MM.1S (cell line): ENCODE measurements around the gene KRTAP20-1.

Experiments
- DNase-seq: peaks from one replicate; pipeline ENCODE4 v3.0.0-alpha.2; 2015
- H2AFZ ChIP-seq: fragments of 300-600 bp; sonication (generic); 2 replicates; pipeline ENCODE4 v1.6.0; 2016; ENCODE audit warnings: antibody characterized with exemption, low read length
- H3F3A ChIP-seq: fragments of 300-600 bp; sonication (generic); 2 replicates; pipeline ENCODE4 v1.6.1; 2016; ENCODE audit warnings: mild to moderate bottlenecking, antibody characterized with exemption, low read length, moderate library complexity, mixed read lengths; ENCODE audit not compliant: insufficient read depth
- H3K27ac ChIP-seq: fragments of 300-600 bp; sonication (generic); 2 replicates; pipeline ENCODE4 v1.5.1; 2016; ENCODE audit warnings: mild to moderate bottlenecking, low read length
- H3K27me3 ChIP-seq: fragments of 300-600 bp; sonication (generic); replicated peaks from 2 replicates; pipeline ENCODE4 v1.6.0; 2016; ENCODE audit warnings: low read length; ENCODE audit not compliant: insufficient read depth
- H3K36me3 ChIP-seq: fragments of 300-600 bp; sonication (generic); replicated peaks from 2 replicates; pipeline ENCODE4 v1.6.1; 2016; ENCODE audit warnings: mild to moderate bottlenecking, low read length, mixed read lengths; ENCODE audit not compliant: insufficient read depth
- H3K4me1 ChIP-seq: fragments of 300-600 bp; sonication (generic); 2 replicates; pipeline ENCODE4 v1.6.1; 2016; ENCODE audit warnings: low read length, mixed read lengths
- H3K4me2 ChIP-seq: fragments of 300-600 bp; sonication (generic); 2 replicates; pipeline ENCODE4 v1.6.0; 2016; ENCODE audit warnings: low read depth, low read length
- H3K4me3 ChIP-seq: fragments of 300-600 bp; sonication (generic); 2 replicates; pipeline ENCODE4 v1.5.1; 2016; ENCODE audit warnings: low read length, mixed read lengths
- H3K79me2 ChIP-seq: fragments of 300-600 bp; sonication (generic); 2 replicates; pipeline ENCODE4 v1.6.1; 2016; ENCODE audit warnings: mixed run types, low read length, mixed read lengths
- H3K9ac ChIP-seq: fragments of 300-600 bp; sonication (generic); 2 replicates; pipeline ENCODE4 v1.6.1; 2016; ENCODE audit warnings: low read length, mixed read lengths
- H3K9me2 ChIP-seq: fragments of 300-600 bp; sonication (generic); replicated peaks from 2 replicates; pipeline ENCODE4 v1.6.1; 2016; ENCODE audit warnings: mild to moderate bottlenecking, low read length, mixed read lengths; ENCODE audit not compliant: insufficient read depth
- H3K9me3 ChIP-seq: fragments of 300-600 bp; sonication (generic); replicated peaks from 2 replicates; pipeline ENCODE4 v1.6.1; 2016; ENCODE audit warnings: mild to moderate bottlenecking, low read length, mixed read lengths; ENCODE audit not compliant: insufficient read depth
- H4K20me1 ChIP-seq: fragments of 300-600 bp; sonication (generic); 2 replicates; pipeline ENCODE4 v1.6.1; 2016; ENCODE audit warnings: mild to moderate bottlenecking, low read length, moderate library complexity, mixed read lengths; ENCODE audit not compliant: insufficient read depth
- EZH2 ChIP-seq: fragments of 300-600 bp; sonication (generic); optimal IDR thresholded peaks from 2 replicates; pipeline ENCODE3; 2017; ENCODE audit warnings: low read depth, mild to moderate bottlenecking, antibody characterized with exemption, low read length, mixed read lengths
- EZH2phosphoT487 ChIP-seq: fragments of 300-600 bp; sonication (generic); IDR thresholded peaks from 2 replicates; pipeline ENCODE4 v1.6.1; 2018; ENCODE audit warnings: antibody characterized with exemption, low read length
- TF ChIP-seq, protein P1 (sequence below): fragments of 300-600 bp; sonication (generic); IDR thresholded peaks from 2 replicates; pipeline ENCODE4 v1.5.1; 2016; ENCODE audit warnings: antibody characterized with exemption, low read length, mixed read lengths

Gene KRTAP20-1

DNA sequence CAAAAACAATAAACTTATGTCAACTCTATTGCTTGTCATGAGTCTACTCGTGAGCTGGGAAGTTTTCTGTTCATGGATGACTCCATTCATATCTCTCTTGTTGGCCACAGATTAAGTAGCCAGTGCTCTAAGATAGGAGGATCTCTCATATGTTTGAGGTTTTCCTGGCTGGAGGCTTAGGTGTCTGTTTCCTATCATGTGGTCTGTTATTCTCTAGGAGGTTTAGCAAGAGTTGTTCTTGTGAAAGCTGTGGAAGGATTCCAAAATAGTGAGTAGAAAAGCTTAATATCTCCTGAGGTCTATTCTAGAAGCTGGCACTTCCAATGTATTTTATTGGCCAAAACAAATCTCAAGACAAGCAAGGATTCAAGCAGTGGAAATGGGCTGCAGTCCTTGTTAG lies 13.0 kb downstream of the KRTAP20-1 start:
- no peaks in the 10 kb centered on the region for H3K9me3 ChIP-seq
- H4K20me1 ChIP-seq = no peaks in the 10 kb centered on the region
- H3K27me3 ChIP-seq = no peaks in the 10 kb centered on the region
- no peaks in the 10 kb centered on the region for H3K9me2 ChIP-seq
- H3K36me3 ChIP-seq = no peaks in the 10 kb centered on the region
- DNase-seq = no peak
- H2AFZ ChIP-seq = no peak overlapping the region
- H3K27ac ChIP-seq = no peak overlapping the region
- H3K4me2 ChIP-seq = no peak overlapping the region
- no peak overlapping the region for H3K9ac ChIP-seq
- no peaks in the 10 kb centered on the region for H3K79me2 ChIP-seq
- H3F3A ChIP-seq = no peaks in the 10 kb centered on the region
- TF ChIP-seq, protein P1, sequence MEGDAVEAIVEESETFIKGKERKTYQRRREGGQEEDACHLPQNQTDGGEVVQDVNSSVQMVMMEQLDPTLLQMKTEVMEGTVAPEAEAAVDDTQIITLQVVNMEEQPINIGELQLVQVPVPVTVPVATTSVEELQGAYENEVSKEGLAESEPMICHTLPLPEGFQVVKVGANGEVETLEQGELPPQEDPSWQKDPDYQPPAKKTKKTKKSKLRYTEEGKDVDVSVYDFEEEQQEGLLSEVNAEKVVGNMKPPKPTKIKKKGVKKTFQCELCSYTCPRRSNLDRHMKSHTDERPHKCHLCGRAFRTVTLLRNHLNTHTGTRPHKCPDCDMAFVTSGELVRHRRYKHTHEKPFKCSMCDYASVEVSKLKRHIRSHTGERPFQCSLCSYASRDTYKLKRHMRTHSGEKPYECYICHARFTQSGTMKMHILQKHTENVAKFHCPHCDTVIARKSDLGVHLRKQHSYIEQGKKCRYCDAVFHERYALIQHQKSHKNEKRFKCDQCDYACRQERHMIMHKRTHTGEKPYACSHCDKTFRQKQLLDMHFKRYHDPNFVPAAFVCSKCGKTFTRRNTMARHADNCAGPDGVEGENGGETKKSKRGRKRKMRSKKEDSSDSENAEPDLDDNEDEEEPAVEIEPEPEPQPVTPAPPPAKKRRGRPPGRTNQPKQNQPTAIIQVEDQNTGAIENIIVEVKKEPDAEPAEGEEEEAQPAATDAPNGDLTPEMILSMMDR = no peak
- TF ChIP-seq EZH2phosphoT487 (no peak), EZH2 (no peak)
- H3K4me1 ChIP-seq = no peaks in the 10 kb centered on the region
- no peak overlapping the region for H3K4me3 ChIP-seq

DNA sequence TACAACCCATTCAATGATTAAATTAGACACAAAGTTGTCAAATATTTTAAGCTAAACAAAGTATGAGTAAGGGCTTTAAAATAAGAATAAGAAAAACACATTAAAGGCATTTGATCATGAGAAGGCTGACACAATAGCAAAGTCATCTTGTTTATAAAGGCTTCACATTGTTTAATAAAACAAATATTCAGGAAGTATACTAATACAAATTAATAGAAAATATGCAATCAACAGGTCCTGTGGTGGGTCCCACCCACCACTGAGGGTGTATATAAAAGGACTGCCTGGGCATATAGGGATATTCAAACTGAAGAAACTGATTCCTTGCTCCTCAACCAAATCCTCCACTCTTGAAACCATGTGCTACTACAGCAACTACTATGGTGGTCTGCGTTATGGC lies 18.7 kb downstream of the KRTAP20-1 start, which contains the start of gene KRTAP20-2:
Gene KRTAP20-2 (plus strand): TSS at position 301 of the 400 bp plus-strand sequence. CDS start 58 bp downstream, at position 359.
- no peak within 1 kb of the TSS for H3K4me3 ChIP-seq
- no peaks in the 10 kb centered on the region for H3F3A ChIP-seq
- H3K9me2 ChIP-seq = no peaks in the 10 kb centered on the region
- no peaks in the 10 kb centered on the region for H3K36me3 ChIP-seq
- no peak within 1 kb of the TSS for H3K4me2 ChIP-seq
- no peaks in the 10 kb centered on the region for H3K9me3 ChIP-seq
- TF ChIP-seq EZH2phosphoT487 (no peak), EZH2 (no peak)
- TF ChIP-seq, protein P1 = no peak
- no peak within 1 kb of the TSS for H2AFZ ChIP-seq
- H3K27me3 ChIP-seq = no peaks in the 10 kb centered on the region
- no peaks in the 10 kb centered on the region for H4K20me1 ChIP-seq
- H3K79me2 ChIP-seq = no peaks in the 10 kb centered on the region
- H3K9ac ChIP-seq = no peak within 1 kb of the TSS
- no peak for DNase-seq
- H3K4me1 ChIP-seq = no peaks in the 10 kb centered on the region
- no peak within 1 kb of the TSS for H3K27ac ChIP-seq

DNA sequence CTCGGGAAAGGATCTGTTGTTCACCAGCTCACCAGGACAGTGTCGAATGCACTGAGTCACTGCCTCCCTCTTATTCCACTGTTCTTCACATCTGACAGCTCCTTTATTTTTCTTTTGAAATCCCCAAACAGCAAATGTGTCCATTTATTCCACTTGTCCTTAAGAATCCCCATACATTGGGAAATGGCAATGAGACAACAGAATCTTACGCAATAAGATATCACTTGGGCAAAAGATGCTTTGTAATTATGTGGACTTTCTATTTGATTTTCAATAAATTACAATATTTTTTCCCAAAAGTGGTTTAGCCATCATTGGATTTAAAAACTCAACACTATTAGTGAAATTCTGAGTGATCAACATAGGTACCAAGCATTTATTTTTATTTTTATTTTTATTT lies 22.5 kb downstream of the KRTAP20-1 start:
- Histone ChIP-seq H3K4me3 (no peak overlapping the region), H3K27me3 (no peaks in the 10 kb centered on the region), H3K9me3 (no peaks in the 10 kb centered on the region), H3K4me1 (no peaks in the 10 kb centered on the region), H3K9me2 (no peaks in the 10 kb centered on the region), H3K79me2 (no peaks in the 10 kb centered on the region), H2AFZ (no peak overlapping the region), H4K20me1 (no peaks in the 10 kb centered on the region), H3K9ac (no peak overlapping the region), H3K27ac (no peak overlapping the region), H3K4me2 (no peak overlapping the region), H3K36me3 (no peaks in the 10 kb centered on the region), H3F3A (no peaks in the 10 kb centered on the region)
- no peak for DNase-seq
- TF ChIP-seq, protein P1 = no peak
- TF ChIP-seq EZH2 (no peak), EZH2phosphoT487 (no peak)
